Measurements from ENCODE around the gene WDR77. TPM values are rescaled to one million over a fixed set of nuclear protein-coding genes. Genes with fewer than 3 reads are reported as not detected.

The WDR77 gene
- total RNA-seq, 2 donors from 2014 or later: 29.9 to 44.0 TPM

DNA sequence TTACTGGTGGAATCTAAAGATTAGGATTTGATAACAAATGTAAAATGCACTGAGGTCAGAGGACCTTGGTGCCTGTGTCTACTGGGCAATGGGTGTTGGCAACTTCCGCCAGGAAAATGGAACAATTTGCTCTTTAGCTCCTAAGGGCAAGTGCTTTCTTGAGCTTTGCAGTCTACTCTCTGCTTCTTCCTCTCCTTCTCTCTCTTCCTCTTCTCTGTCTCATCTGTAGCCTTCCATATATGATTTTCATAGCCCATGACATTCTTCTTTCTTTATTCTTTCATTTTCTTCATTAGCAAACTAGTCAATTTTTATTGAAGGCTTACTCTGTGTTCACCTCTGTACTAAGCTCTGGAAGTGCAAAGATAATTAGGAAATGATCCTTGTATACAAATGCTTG, 57.0 kb downstream of the WDR77 start:
- no peak overlapping the region for H3K27ac ChIP-seq
- no peaks in the 10 kb centered on the region for H3K27me3 ChIP-seq
- no peaks in the 10 kb centered on the region for H3K9me3 ChIP-seq
- H3K4me1 ChIP-seq: no peaks in the 10 kb centered on the region
- no peak for DNase-seq (ENCODE audit: low spot score)
- H3K4me3 ChIP-seq: no peak overlapping the region
- H3K36me3 ChIP-seq: no peaks in the 10 kb centered on the region
- no peak for TF ChIP-seq CTCF (IDR thresholded peaks at IDR 0.05)

Other genes with a start within 250 kb of the WDR77 start
- 1 to 10 TPM; 1.7 to 5.7 TPM for gene DENND2D, start 248.6 kb downstream of the WDR77 start, total RNA-seq
- 1 to 10 TPM in 1 of 2 donors, under 1 TPM in 1; 0.52 to 9.9 TPM for gene CHI3L2, start 221.5 kb downstream of the WDR77 start, total RNA-seq
- not detected for gene CHIA, start 158.4 kb downstream of the WDR77 start, total RNA-seq
- under 1 TPM in 1 of 2 donors, not detected in 1; 0.83 TPM for gene OVGP1, start 21.5 kb downstream of the WDR77 start, total RNA-seq
- gene ATP5PB, start 208 bp upstream of the WDR77 start, total RNA-seq: 100 to 1,000 TPM; 297 to 429 TPM
- 10 to 100 TPM in 1 of 2 donors, 1 to 10 TPM in 1; 9.6 to 33.6 TPM for gene C1orf162, start 24.7 kb upstream of the WDR77 start, total RNA-seq
- 10 to 100 TPM in 1 of 2 donors, 1 to 10 TPM in 1; 2.0 to 11.3 TPM for gene ADORA3, start 54.4 kb upstream of the WDR77 start, total RNA-seq
- 1 to 10 TPM in 1 of 2 donors, under 1 TPM in 1; 0.63 to 4.8 TPM for gene TMIGD3, start 54.4 kb upstream of the WDR77 start, total RNA-seq
- gene RAP1A, start 170.5 kb upstream of the WDR77 start, total RNA-seq: 10 to 100 TPM; 62.1 to 72.8 TPM

All from right atrium auricular region (tissue), 2 donors.